ENCODE results near the gene ABHD8. TPM values are rescaled to one million over a fixed set of nuclear protein-coding genes. Genes with fewer than 3 reads are reported as not detected.
A peak's percentile ranks its signal among the peaks of the same experiment; 100 is the strongest.

Gene ABHD8
- total RNA-seq, 1 donor from 2014 or later, result 8.9 TPM

GRCh38 chr19:17254636-17255035 is 48.6 kb downstream of the ABHD8 start:
- peak overlapping the region; percentile 42 for H3K27ac Mint-ChIP-seq (ENCODE audit: unreplicated experiment)
- H3K4me1 Mint-ChIP-seq (ENCODE audit: unreplicated experiment), result peaks cover 4% of the 10 kb centered on the region
- peaks cover 2% of the 10 kb centered on the region for H3K27me3 Mint-ChIP-seq (ENCODE audit: unreplicated experiment)
- DNase-seq (ENCODE audit: low spot score), result no peak
- peaks cover 25% of the 10 kb centered on the region for H3K36me3 Mint-ChIP-seq (ENCODE audit: low read depth, unreplicated experiment)
- TF ChIP-seq, protein P1, sequence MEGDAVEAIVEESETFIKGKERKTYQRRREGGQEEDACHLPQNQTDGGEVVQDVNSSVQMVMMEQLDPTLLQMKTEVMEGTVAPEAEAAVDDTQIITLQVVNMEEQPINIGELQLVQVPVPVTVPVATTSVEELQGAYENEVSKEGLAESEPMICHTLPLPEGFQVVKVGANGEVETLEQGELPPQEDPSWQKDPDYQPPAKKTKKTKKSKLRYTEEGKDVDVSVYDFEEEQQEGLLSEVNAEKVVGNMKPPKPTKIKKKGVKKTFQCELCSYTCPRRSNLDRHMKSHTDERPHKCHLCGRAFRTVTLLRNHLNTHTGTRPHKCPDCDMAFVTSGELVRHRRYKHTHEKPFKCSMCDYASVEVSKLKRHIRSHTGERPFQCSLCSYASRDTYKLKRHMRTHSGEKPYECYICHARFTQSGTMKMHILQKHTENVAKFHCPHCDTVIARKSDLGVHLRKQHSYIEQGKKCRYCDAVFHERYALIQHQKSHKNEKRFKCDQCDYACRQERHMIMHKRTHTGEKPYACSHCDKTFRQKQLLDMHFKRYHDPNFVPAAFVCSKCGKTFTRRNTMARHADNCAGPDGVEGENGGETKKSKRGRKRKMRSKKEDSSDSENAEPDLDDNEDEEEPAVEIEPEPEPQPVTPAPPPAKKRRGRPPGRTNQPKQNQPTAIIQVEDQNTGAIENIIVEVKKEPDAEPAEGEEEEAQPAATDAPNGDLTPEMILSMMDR (IDR thresholded peaks at IDR 0.05; ENCODE audit: unreplicated experiment), result no peak
- no peaks in the 10 kb centered on the region for H3K9me3 Mint-ChIP-seq (ENCODE audit: unreplicated experiment)
- peak overlapping the region; percentile 49 for H3K4me3 Mint-ChIP-seq (ENCODE audit: unreplicated experiment)

- Mint-ChIP-seq H3K27me3 (ENCODE audit: unreplicated experiment) (peaks cover 14% of the 10 kb centered on the region), H3K27ac (ENCODE audit: unreplicated experiment) (no peak overlapping the region), H3K4me3 (ENCODE audit: unreplicated experiment) (no peak overlapping the region), H3K9me3 (ENCODE audit: unreplicated experiment) (no peaks in the 10 kb centered on the region), H3K36me3 (ENCODE audit: low read depth, unreplicated experiment) (peaks cover 6% of the 10 kb centered on the region), H3K4me1 (ENCODE audit: unreplicated experiment) (peaks cover 18% of the 10 kb centered on the region)
- no peak for DNase-seq (ENCODE audit: low spot score)
- TF ChIP-seq, protein P1 (IDR thresholded peaks at IDR 0.05; ENCODE audit: unreplicated experiment), result no peak
Observed at GRCh38 chr19:17249887-17250548, 53.2 kb downstream of the ABHD8 start.

- H3K4me1 Mint-ChIP-seq (ENCODE audit: unreplicated experiment), result peaks cover 18% of the 10 kb centered on the region
- no peak overlapping the region for H3K27ac Mint-ChIP-seq (ENCODE audit: unreplicated experiment)
- no peaks in the 10 kb centered on the region for H3K9me3 Mint-ChIP-seq (ENCODE audit: unreplicated experiment)
- peaks cover 21% of the 10 kb centered on the region for H3K27me3 Mint-ChIP-seq (ENCODE audit: unreplicated experiment)
- no peaks in the 10 kb centered on the region for H3K36me3 Mint-ChIP-seq (ENCODE audit: low read depth, unreplicated experiment)
- TF ChIP-seq, protein P1 (IDR thresholded peaks at IDR 0.05; ENCODE audit: unreplicated experiment), result no peak
- no peak for DNase-seq (ENCODE audit: low spot score)
- H3K4me3 Mint-ChIP-seq (ENCODE audit: unreplicated experiment), result peak overlapping the region; percentile 73
Observed at GRCh38 chr19:17248011-17248776, 55.0 kb downstream of the ABHD8 start.

DNA sequence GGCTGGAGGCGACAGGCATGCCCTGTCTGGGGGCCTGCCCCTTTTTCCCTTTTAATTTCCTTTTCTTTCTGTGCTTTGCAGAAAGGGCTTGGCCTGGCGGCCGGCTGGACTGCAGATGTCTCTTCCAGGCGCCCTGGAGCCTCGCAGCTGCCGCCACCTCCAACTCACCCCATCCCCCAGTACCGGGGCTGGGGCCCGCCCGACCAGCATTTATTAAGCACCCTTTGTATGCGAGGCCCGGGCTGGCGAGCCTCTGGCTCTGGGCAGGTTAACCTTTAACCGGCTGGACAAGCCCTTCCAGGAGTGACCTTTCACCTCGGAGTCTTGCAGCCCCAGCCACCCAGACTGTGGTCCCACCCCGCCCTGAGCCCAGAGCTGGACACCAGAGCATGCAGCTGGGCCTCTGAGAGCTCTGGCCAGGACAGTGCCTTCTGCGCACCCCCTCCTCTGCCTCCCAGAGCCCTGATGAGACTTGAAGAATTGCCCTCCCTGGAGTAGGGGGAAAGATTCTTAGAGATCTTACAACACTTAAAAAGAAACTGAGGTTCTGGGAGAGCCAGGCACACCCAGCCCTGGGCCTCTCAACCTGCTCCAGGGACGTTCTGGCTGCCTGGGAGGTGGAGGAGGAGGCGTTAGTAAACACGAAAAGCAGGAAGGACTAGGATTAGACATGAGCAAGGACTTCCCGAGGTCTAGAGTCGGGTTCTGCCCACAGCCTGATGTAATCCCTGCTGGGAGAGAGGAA is 56.4 kb downstream of the ABHD8 start:
- peak overlapping the region; percentile 64 for H3K27ac Mint-ChIP-seq (ENCODE audit: unreplicated experiment)
- H3K9me3 Mint-ChIP-seq (ENCODE audit: unreplicated experiment), result no peaks in the 10 kb centered on the region
- H3K4me1 Mint-ChIP-seq (ENCODE audit: unreplicated experiment), result peaks cover 23% of the 10 kb centered on the region
- peak overlapping the region; percentile 89 for H3K4me3 Mint-ChIP-seq (ENCODE audit: unreplicated experiment)
- TF ChIP-seq, protein P1 (IDR thresholded peaks at IDR 0.05; ENCODE audit: unreplicated experiment), result no peak
- H3K27me3 Mint-ChIP-seq (ENCODE audit: unreplicated experiment), result peaks cover 24% of the 10 kb centered on the region
- DNase-seq (ENCODE audit: low spot score), result no peak
- no peaks in the 10 kb centered on the region for H3K36me3 Mint-ChIP-seq (ENCODE audit: low read depth, unreplicated experiment)
